Putamen (tissue), 1 donor: ENCODE results near the gene AFF3.

ENCODE experiments used
- DNase-seq: peaks from one replicate; pipeline ENCODE4 v3.0.0-alpha.2; 2016; ENCODE audit warnings: low spot score

Gene AFF3

GRCh38 chr2:100041385-100041784, 101.0 kb downstream of the AFF3 start:
- DNase-seq: no peak

DNA sequence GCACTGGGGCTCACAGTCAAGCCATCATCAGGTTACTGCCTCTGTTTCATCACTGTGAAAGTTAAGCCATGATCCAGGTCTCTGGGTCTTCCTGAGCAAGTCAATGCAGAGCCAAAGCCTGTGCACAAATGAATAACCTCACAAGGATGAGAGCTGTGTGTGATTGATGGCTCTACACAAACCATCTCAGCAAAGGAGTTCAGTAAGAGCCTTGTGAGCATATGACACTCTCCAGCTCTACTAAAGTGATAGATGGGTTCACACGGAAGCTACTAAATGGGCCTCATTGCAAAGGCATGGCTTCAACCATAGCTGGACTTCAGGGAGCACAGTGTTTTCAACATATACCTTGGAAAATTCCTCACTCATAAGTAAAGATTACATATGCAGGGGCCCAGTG, 101.5 kb downstream of the AFF3 start:
- DNase-seq: no peak

GRCh38 chr2:100039291-100039980, 103.0 kb downstream of the AFF3 start:
- no peak for DNase-seq

DNA sequence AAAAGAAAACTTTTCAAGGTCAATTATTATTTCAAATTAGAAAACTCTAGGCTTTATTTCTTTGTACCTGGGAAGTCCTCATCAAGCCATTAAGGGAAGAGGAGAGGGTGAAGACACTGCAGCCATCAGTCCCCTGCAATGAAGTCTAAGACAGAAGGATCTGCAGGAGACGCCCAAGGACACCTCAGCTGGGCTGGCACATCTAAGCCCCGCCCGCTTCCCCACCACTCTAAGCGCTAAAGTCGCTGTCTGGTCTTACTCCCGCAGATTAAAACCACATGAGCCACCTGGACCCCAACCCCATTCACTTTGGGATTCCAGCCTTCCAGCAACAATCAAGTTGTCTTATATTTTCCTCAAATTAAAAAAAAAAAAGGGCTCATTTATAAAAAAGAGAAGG, 104.4 kb downstream of the AFF3 start:
- no peak for DNase-seq

- DNase-seq: no peak
Measured at GRCh38 chr2:100036793-100037192, 105.6 kb downstream of the AFF3 start.

GRCh38 chr2:100036026-100036425, 106.4 kb downstream of the AFF3 start:
- DNase-seq: no peak

- no peak for DNase-seq
Measured at GRCh38 chr2:100034431-100034830, 108.0 kb downstream of the AFF3 start.

- no peak for DNase-seq
Measured at GRCh38 chr2:100033976-100034375, 108.4 kb downstream of the AFF3 start.

- DNase-seq: no peak
Measured at GRCh38 chr2:100031604-100032003, 110.8 kb downstream of the AFF3 start.

- no peak for DNase-seq
Measured at GRCh38 chr2:100029460-100029859, 112.9 kb downstream of the AFF3 start.

GRCh38 chr2:100021791-100022340, 120.5 kb downstream of the AFF3 start:
- no peak for DNase-seq

DNA sequence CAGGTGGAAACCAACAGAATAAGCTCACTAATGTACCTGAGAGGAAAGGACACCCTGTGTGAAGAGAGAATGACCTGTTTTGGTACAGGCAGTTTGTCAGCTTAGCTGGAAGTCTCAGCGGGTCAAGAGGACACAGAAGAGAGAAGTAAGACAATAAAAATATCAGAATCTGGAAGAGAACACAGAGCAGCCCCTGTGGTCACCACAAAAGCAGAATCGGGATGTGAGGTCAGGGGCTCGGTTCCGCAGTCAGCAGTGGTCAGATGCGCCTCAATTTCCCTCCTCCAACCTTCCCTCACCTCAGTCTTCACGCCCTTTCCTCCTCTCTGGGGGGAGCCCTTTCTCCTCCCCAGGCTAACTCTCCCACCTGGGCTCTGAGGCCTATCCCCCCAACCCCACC, 122.9 kb downstream of the AFF3 start:
- no peak for DNase-seq

DNA sequence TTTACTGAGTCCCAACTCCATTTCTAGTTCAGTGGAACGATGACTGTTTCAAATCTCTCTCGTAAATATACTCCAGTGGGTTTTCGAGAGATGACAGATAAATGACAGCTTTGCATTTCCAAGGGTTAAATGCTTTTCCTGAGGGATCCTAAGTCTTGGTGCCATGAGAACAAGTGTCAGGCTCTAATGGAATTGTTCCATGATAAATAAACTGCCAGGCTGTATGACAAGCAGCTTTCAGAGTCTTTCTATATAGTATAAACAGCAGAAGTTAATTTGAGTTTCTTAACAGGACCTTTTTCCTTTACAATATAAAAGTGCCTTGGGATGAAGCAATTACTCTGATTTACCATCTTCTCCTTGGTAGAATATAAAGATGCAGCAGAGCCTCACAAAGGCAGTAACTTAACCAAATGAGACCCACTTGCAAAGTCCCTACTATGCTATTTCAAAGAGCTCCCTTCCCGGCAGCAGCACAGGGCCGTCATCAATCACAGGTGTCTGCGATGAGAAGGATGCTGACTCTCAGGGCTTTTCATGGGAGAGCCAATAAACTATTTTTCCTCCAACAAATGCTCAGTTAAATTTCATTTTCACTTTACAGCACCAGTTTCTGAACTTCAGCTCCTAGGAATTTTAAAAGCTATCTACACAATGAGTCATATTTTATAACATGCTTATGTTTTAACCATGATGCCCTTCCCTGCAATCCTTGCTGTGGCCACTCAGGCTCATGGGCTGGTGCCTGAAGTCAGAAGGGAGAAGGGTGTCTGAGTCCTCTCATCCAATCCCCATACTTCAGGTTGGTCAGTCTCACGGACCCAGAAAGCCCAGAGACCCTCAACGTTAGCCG, 123.8 kb downstream of the AFF3 start:
- DNase-seq: no peak

DNA sequence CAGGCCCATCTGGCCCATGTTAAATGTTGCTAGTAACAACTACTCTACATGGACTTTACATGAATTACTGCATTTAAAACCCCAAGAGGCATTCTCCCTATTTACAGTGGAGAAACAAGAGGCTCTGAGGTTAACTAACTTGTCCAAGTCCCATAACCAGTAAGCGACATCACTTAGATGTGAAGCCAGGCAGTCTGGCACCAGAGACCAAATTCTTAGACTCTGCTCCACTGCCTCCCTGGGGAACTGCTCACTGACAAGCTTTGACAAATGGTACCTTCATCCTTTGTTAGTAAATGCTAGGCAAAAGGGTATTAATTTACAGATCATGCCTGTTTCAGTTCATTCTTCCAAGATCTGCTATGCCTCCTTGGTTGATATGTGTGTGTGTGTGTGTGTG, 124.8 kb downstream of the AFF3 start:
- no peak for DNase-seq

GRCh38 chr2:100016756-100017155, 125.6 kb downstream of the AFF3 start:
- no peak for DNase-seq

DNA sequence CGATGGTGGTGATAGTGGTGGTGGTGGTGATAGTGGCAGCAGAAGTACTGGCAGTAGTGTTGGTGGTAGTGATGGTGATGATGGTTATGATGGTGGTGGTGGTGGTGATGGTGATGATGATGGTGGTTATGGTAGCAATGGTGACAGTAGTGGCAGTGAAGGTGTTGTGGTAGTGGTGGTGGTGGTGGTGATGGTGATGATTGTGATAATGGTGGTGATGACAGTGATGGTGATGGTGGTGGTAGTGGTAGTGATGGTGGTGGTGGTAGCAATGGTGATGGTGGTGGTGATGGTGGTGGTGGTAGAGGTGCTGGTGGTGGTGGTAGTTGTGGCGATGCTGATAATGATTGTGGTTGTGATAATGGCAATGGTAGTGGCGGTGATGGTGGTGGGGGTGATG, 126.5 kb downstream of the AFF3 start:
- no peak for DNase-seq

GRCh38 chr2:100013892-100014677, 128.3 kb downstream of the AFF3 start:
- no peak for DNase-seq

DNA sequence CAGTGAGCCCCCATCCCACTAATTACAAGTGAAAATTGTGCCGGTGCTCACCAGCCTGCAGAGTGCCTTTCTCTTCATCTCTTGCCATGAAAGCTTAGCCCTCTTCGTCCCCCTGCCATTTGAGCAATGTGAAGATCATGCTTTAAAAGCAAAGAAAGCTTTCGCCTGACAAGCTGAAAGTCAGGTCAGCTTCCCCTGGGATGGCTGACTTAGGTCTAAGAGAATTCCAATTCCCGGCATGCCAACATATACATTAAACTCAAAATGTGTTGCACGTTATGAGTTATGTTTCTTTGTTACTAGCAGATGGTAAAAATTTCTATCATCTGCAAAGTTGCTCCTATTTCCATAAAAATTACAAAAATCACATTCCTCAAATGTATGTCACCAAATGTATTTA, 129.8 kb downstream of the AFF3 start:
- DNase-seq: no peak

DNA sequence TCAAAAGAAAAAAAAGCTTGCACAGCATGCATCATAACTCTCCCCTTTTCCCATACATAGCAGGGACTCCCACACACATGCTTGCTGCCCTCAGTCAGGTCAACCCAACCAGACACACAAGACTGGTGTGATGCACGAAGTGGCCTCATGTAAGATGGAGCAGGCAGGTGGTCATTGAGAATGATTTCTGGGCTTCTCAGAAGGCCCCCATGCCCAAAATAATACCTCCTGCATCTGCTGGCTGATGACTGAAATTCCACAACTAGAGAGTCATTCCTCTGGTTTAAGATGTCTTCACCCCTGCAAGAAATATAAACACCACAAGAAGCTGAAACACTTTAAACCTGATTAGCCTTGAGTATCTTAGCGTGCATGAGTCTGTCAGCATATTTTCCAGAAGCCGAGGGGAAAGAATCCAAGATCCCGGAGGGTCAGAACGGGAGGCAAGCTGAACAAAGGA, 131.1 kb downstream of the AFF3 start:
- no peak for DNase-seq

- no peak for DNase-seq
Measured at GRCh38 chr2:100010606-100011005, 131.8 kb downstream of the AFF3 start.

GRCh38 chr2:100009743-100010142, 132.6 kb downstream of the AFF3 start:
- no peak for DNase-seq

DNA sequence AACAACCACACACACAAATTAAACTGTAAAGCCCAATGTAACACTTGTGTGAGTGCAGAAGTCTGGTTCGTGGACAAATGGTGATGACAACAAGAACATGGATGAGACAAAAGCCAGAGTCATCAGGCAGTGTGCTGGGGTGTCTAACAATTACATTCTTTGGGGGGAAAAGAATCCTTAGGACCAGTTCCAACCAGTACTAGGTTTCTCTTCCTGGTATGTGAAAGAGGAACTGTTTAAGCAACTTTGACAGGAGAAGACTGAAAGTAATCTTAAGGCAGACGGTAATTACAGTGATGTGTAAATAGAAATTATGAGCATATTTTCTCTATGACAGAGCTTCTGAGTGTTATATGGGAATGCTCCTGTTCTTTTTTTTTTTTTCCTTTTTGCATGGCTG, 133.4 kb downstream of the AFF3 start:
- DNase-seq: no peak
